Astrocyte (in vitro differentiated cells and primary cell): ENCODE data around the gene ZNF407. TPM values are rescaled to one million over a fixed set of nuclear protein-coding genes. Genes with fewer than 3 reads are reported as not detected.

ENCODE experiments used
- DNase-seq: peaks from one replicate; pipeline ENCODE4 v3.0.0-alpha.2; 2010; ENCODE audit warnings: low read depth
- FAIRE-seq: peaks from 2 replicates; lab custom pipeline; 2011; peaks lifted over from hg19 to GRCh38; lab: Jason Lieb, UNC
- H2AFZ ChIP-seq: 2 replicates; pipeline ENCODE4 v1.6.0; 2012; ENCODE audit warnings: low read depth, low read length, inconsistent platforms
- H3K27ac ChIP-seq: 2 replicates; pipeline ENCODE4 v1.5.1; 2011; ENCODE audit warnings: low read depth, low read length, inconsistent platforms
- H3K27me3 ChIP-seq: 2 replicates; pipeline ENCODE4 v1.6.0; 2011; ENCODE audit warnings: low read length, inconsistent platforms; ENCODE audit not compliant: insufficient read depth
- H3K36me3 ChIP-seq: 2 replicates; pipeline ENCODE4 v1.5.1; 2011; ENCODE audit warnings: low read length, inconsistent platforms; ENCODE audit not compliant: insufficient read depth
- H3K4me1 ChIP-seq: 2 replicates; pipeline ENCODE4 v1.5.1; 2011; ENCODE audit warnings: low read length, inconsistent platforms; ENCODE audit not compliant: insufficient read depth
- H3K4me2 ChIP-seq: 2 replicates; pipeline ENCODE4 v1.6.0; 2012; ENCODE audit warnings: low read length, inconsistent platforms
- H3K4me3 ChIP-seq: 2 replicates; pipeline ENCODE4 v1.5.1; 2011; ENCODE audit warnings: low read depth, mild to moderate bottlenecking, low read length, inconsistent platforms; ENCODE audit not compliant: insufficient read depth
- H3K79me2 ChIP-seq: 2 replicates; pipeline ENCODE4 v1.6.0; 2012; ENCODE audit warnings: mild to moderate bottlenecking, low read length, inconsistent platforms; ENCODE audit not compliant: insufficient read depth
- H3K9ac ChIP-seq: 2 replicates; pipeline ENCODE4 v1.6.0; 2012; ENCODE audit warnings: mild to moderate bottlenecking, low read length, inconsistent platforms
- H3K9me3 ChIP-seq: 2 replicates; pipeline ENCODE4 v1.5.1; 2012; ENCODE audit warnings: low read depth, mild to moderate bottlenecking, low read length, inconsistent platforms; ENCODE audit not compliant: insufficient read depth
- H4K20me1 ChIP-seq: 2 replicates; pipeline ENCODE4 v1.6.0; 2012; ENCODE audit warnings: low read length, inconsistent platforms; ENCODE audit not compliant: insufficient read depth
- H3K27ac Mint-ChIP-seq: one replicate; pipeline ENCODE4 v1.8.0; 2021; ENCODE audit warnings: mild to moderate bottlenecking, mixed read lengths; ENCODE audit not compliant: unreplicated experiment
- H3K27me3 Mint-ChIP-seq: one replicate; pipeline ENCODE4 v1.8.0; 2021; ENCODE audit warnings: low read depth, mixed read lengths; ENCODE audit not compliant: unreplicated experiment
- H3K36me3 Mint-ChIP-seq: one replicate; pipeline ENCODE4 v1.8.0; 2021; ENCODE audit warnings: low read depth, mixed read lengths; ENCODE audit not compliant: unreplicated experiment
- H3K4me1 Mint-ChIP-seq: one replicate; pipeline ENCODE4 v1.8.0; 2021; ENCODE audit warnings: low read depth, mixed read lengths; ENCODE audit not compliant: unreplicated experiment
- H3K4me3 Mint-ChIP-seq: one replicate; pipeline ENCODE4 v1.8.0; 2021; ENCODE audit warnings: mild to moderate bottlenecking, moderate library complexity, mixed read lengths; ENCODE audit not compliant: unreplicated experiment
- H3K9me3 Mint-ChIP-seq: one replicate; pipeline ENCODE4 v1.8.0; 2021; ENCODE audit warnings: mild to moderate bottlenecking, mixed read lengths; ENCODE audit not compliant: unreplicated experiment
- EZH2 ChIP-seq: IDR thresholded peaks from 2 replicates; pipeline ENCODE4 v1.6.1; 2012; ENCODE audit warnings: mild to moderate bottlenecking, low read length, inconsistent platforms; ENCODE audit not compliant: insufficient read depth
- total RNA-seq: library from RNA; stranded (reverse); gene quantifications from 2 replicates; pipeline ENCODE4 v1.2.1, GENCODE V29; 2021
- TF ChIP-seq, protein P1 (sequence below): IDR thresholded peaks from 2 replicates; pipeline ENCODE4 v1.5.1; 2011; ENCODE audit warnings: low read depth, mild to moderate bottlenecking, inconsistent platforms, low read length, moderate library complexity; ENCODE audit not compliant: insufficient read depth

ZNF407 gene
- total RNA-seq, 1 donor from 2014 or later: 13.8 TPM

DNA sequence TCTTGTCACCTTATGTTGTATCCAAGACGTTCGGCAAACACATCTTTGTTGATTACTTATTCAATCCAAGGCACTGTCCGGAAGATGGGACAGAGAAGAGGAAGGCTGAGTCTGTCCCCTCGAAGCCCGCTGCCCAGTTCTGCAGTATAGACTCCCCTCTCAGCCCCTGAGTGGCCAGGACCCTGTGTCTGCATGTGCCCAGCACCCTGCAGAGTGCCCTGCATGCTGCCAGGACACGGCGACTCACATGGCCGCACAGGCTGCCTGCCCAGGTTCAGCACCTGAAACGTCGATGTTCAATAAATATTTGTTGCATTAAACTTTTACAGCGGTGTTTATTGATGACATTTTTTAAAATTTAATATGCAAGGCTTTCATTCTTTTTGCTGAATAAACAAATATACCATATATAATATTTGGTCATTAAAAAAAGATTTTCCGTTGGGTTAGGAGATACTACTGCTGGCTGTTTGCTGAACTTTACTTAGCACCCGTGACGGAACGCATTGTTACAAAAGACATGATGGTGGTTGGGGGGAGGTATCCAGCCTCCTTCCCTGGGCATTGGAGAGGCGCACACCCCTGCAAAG is 464.7 kb downstream of the ZNF407 start:
- no peaks in the 10 kb centered on the region for H3K9me3 Mint-ChIP-seq
- H2AFZ ChIP-seq: no peak overlapping the region
- no peak for TF ChIP-seq EZH2
- TF ChIP-seq, protein P1, sequence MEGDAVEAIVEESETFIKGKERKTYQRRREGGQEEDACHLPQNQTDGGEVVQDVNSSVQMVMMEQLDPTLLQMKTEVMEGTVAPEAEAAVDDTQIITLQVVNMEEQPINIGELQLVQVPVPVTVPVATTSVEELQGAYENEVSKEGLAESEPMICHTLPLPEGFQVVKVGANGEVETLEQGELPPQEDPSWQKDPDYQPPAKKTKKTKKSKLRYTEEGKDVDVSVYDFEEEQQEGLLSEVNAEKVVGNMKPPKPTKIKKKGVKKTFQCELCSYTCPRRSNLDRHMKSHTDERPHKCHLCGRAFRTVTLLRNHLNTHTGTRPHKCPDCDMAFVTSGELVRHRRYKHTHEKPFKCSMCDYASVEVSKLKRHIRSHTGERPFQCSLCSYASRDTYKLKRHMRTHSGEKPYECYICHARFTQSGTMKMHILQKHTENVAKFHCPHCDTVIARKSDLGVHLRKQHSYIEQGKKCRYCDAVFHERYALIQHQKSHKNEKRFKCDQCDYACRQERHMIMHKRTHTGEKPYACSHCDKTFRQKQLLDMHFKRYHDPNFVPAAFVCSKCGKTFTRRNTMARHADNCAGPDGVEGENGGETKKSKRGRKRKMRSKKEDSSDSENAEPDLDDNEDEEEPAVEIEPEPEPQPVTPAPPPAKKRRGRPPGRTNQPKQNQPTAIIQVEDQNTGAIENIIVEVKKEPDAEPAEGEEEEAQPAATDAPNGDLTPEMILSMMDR: no peak
- H3K4me1 ChIP-seq: no peaks in the 10 kb centered on the region
- H3K4me2 ChIP-seq: no peak overlapping the region
- FAIRE-seq (no peak), DNase-seq (no peak)
- no peaks in the 10 kb centered on the region for H3K9me3 ChIP-seq
- no peaks in the 10 kb centered on the region for H3K27me3 Mint-ChIP-seq
- no peak overlapping the region for H3K27ac ChIP-seq
- H3K36me3 ChIP-seq: no peaks in the 10 kb centered on the region
- H3K27ac Mint-ChIP-seq: no peak overlapping the region
- no peak overlapping the region for H3K4me3 Mint-ChIP-seq
- no peak overlapping the region for H3K9ac ChIP-seq
- H3K27me3 ChIP-seq: no peaks in the 10 kb centered on the region
- no peak overlapping the region for H3K4me3 ChIP-seq
- no peaks in the 10 kb centered on the region for H3K4me1 Mint-ChIP-seq
- no peaks in the 10 kb centered on the region for H3K79me2 ChIP-seq
- no peaks in the 10 kb centered on the region for H4K20me1 ChIP-seq
- H3K36me3 Mint-ChIP-seq: peaks cover 8% of the 10 kb centered on the region

DNA sequence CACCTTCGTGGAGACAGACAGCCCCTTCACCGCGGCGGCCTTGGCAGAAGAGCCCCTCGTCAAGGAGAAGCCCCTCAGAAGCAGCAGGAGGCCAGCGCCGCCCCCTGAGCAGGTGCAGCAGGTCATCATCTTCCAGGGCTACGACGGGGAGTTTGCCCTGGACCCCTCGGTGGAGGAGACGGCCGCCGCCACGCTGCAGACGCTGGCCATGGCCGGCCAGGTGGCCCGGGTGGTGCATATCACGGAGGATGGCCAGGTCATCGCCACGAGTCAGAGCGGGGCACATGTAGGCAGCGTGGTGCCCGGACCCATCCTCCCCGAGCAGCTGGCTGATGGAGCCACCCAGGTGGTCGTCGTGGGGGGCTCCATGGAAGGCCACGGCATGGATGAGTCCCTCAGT is 465.5 kb downstream of the ZNF407 start:
- no peaks in the 10 kb centered on the region for H3K36me3 ChIP-seq
- H3K4me1 ChIP-seq: no peaks in the 10 kb centered on the region
- Mint-ChIP-seq H3K27me3 (peaks cover 3% of the 10 kb centered on the region), H3K4me1 (no peaks in the 10 kb centered on the region), H3K9me3 (peaks cover 2% of the 10 kb centered on the region), H3K36me3 (peaks cover 8% of the 10 kb centered on the region), H3K27ac (no peak overlapping the region), H3K4me3 (no peak overlapping the region)
- H3K27me3 ChIP-seq: no peaks in the 10 kb centered on the region
- no peak overlapping the region for H3K4me3 ChIP-seq
- H3K9me3 ChIP-seq: no peaks in the 10 kb centered on the region
- H2AFZ ChIP-seq: no peak overlapping the region
- H3K9ac ChIP-seq: no peak overlapping the region
- no peak overlapping the region for H3K27ac ChIP-seq
- H3K4me2 ChIP-seq: no peak overlapping the region
- TF ChIP-seq EZH2: no peak
- TF ChIP-seq, protein P1: no peak
- FAIRE-seq: no peak
- no peak for DNase-seq
- no peaks in the 10 kb centered on the region for H4K20me1 ChIP-seq
- H3K79me2 ChIP-seq: no peaks in the 10 kb centered on the region
